IMR-90 (cell line): ENCODE measurements around the gene MRPL38. TPM values are rescaled to one million over a fixed set of nuclear protein-coding genes. Genes with fewer than 3 reads are reported as not detected.

Experiments
- ELK1 ChIP-seq: fragments of 150-350 bp; IDR thresholded peaks from 2 replicates; pipeline ENCODE4 v1.6.1; 2016; ENCODE audit warnings: low read depth, mild to moderate bottlenecking, low read length, moderate library complexity, borderline replicate concordance
- MXI1 ChIP-seq: IDR thresholded peaks from 2 replicates; pipeline ENCODE4 v1.6.1; 2012; ENCODE audit warnings: low read depth, mild to moderate bottlenecking, low read length, moderate library complexity, borderline replicate concordance
- RFX5 ChIP-seq: IDR thresholded peaks from 2 replicates; pipeline ENCODE4 v1.8.0; 2012; ENCODE audit warnings: low read depth, mild to moderate bottlenecking, low read length, moderate library complexity
- polyA plus RNA-seq, 3 experiments: library from polyadenylated mRNA; depleted of rRNA; stranded (reverse); fragments of >200 nt; gene quantifications; 2 replicates each; pipeline ENCODE4 v1.2.3, GENCODE V29; 2012; ENCODE audit warnings: low replicate concordance in 1 of 3
- total RNA-seq: library from RNA; depleted of rRNA; stranded (reverse); fragments of >200 nt; gene quantifications from 2 replicates; pipeline ENCODE4 v1.2.3, GENCODE V29; 2012

The MRPL38 gene
- total and polyA plus RNA-seq, 2 of the 4 experiments (the other 2 are of a cell fraction): 13.3 to 42.5 TPM

- TF ChIP-seq ELK1 (no peak), RFX5 (no peak), MXI1 (no peak)
Measured at GRCh38 chr17:75856062-75856756, 48.5 kb downstream of the MRPL38 start (continued).
